Stimulated activated naive CD4-positive, alpha-beta T cell (primary cell): ENCODE measurements around the gene PRKRA.
"Not testable (repeated sequence)": the region's sequence is repeated elsewhere in the genome, so short reads cannot be mapped to it uniquely, and the experiment has no call there.

Source experiments
- DNase-seq, 6 experiments: peaks; one replicate each; lab custom pipeline; 2025; lab: John Stamatoyannopoulos, UW

Gene PRKRA

DNA sequence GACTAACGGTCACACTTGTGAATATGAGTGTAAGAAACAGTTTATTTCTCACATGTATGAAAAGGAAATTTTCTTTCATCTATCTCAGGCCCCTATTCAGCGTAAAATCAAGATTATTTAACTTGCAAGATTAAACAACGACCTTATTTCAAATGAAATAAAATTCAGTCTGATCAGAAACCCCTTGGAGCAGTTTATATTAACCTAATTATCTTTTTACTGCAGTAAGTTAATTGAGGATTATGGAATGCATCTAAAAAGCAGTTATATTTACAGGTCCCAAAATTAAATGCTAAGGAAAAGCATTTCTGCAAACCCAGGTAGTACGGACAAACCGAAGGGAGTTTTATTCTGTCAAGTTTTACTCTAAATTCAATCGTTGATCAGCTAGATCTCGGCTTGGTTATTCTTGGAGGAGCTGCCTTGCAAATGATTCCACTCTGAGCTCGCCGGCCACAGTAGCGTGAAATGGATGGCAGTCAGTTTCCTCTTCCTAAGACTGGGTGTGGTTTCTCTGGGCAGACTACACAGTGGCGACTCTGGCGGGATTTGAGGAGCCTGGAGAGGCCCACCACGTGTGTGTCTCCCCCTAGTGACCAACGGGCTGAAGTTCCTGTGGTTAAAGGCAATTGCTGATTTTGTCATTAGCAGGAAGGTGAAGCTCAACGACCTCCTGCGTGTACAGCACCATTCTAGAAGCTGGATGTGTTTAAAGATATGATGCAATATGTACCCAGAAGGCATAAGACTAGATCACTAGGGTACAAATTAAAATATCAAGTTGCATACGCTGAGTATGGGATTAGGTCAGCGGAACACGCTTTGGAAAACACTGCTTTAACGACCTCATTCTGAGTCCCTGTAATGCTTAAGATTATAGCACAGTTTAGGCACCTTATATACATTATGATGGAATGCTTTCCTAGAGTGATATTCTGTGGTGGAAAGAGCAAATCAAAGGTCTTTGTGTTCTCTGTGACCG, 36.4 kb downstream of the PRKRA start:
- peak; percentile 26 to 69 (median 53) for DNase-seq

DNA sequence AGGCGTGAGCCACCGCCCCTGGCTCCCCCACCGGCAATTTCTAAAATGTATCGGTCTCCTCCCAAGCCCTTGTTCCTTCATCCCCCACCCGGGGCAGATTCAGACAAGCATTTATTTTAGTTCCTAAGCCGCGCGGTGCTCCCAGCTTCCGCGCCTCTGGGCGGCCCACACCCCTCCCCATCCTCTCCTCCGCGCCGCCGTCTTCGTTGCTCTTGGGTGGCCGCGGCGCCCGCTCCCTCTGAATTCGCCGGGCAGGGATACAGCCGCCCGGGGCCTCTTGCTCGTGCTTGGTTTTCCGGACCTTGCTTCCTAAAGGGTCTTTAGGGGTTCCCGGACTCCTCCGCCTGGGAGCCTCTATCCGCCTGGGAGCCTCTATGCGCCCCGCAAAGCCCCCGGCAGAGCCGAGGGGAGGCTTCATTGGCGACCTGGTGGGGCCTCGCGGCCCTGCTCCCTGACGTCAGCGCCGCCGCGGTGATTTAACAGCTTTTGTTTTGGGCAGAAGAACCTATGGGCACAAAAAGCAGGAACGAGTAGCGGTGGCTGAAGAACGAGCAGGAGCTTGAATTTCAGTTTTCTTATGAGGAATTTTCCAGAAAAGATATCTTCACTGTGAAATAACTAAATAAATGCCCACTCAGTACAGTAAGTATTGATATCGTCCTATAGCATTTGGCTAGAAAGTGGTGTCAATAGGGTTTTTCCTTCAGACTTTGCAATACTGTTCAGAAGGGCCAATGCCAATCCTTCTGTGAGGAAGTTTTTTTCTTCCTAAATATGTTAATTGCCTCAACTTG, 37.3 kb downstream of the PRKRA start:
- peak; percentile 31 to 86 (median 68) for DNase-seq

DNA sequence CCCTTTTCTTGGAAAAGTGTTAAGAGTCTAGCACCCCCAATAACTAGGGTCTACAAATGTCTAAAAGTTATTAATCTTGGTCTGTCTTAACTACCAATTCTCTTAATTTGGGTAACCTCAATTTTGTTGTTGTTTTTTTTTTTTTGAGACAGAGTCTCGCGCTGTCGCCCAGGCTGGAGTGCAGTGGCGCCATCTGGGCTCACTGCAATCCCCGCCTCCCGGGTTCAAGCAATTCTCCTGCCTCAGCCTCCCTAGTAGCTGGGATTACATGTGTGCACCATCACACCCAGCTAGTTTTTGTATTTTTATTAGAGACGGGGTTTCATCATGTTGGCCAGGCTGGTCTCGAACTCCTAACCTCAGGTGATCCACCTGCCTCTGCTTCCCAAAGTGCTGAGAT, 38.5 kb downstream of the PRKRA start:
- DNase-seq, result not testable (repeated sequence)

DNA sequence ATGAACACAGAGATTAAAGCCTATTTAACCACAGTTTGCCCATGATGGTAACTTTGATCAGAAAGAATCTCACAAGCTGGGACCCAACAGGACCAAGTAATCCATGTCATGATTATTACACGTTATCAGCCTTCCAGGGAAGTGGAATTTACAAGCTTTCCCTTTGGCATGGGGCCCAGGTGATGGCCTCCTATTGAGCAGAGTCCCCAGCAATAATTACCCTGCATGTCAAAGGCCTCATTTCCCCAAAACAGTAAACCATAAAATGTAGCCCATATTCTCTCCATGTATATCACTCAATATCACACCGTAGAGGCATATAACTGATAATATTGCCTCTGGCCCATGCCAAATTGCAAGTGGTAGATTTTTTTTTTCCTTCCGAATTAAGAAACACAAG, 38.9 kb downstream of the PRKRA start:
- no peak for DNase-seq

DNA sequence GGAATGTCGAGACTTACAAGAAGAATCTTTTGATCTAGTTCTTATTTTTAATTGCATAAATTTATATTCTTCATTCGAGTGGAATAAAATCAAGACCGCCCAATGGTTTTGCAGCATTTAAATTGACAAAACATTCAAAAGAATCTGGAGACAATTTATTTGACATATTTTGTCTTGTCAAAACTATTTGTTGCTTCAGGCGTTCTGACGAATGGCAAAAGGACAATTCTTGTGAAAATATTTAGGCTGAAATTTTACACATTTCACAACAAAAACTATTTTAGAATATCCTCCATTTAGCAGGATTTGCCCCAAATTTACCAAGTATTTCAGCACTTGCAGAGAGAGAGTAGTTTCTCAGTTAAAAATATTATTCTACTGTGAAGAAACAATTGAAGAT, 41.7 kb downstream of the PRKRA start:
- no peak for DNase-seq

DNA sequence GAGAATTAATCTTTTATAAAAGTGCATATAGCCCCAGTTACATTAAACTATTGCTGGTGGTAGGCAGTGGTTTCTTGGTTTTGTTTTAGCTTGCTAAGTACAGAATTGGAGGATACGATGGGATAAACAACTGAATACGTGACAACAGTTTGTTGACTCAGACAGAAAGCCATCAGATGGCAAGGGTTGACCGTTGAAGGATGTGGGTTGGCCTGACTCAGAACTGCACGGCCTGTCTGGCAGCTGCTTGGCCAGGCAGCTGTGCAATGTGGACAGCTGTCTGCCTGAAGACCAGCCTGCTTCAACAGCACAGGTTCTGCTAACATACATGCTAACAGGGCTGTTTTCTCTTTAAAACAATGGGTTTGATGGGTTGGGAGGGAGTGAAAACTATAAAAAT, 46.6 kb downstream of the PRKRA start:
- no peak for DNase-seq

DNA sequence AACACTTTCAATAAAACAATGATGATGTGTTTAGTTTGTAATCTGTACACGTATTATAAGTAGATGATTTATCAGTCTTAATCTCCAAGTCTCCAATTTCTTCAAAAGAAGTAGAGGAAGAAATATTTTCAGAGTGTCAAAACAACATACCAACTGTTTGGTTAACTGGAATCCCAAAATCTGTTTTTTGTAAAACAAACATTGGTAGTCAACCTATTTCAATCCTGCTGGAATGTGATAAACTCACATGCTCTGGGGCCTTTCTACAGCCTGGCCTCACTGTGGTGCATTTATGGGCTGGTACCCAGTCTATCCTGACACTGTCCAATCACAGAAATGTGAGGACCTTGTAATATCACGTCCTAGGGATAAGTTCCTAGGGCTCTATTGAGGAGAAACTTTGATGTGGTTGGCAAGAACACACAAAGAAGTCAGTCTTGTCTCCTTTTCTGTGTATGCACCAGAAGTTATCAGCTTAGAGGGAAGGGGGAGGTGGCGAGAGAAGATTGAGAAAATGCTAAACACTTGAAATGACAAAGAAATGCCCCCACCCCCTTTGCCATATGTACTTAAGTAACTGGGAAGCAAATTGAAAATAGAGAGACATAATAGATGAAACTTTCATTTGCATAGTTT, 47.2 kb downstream of the PRKRA start:
- no peak for DNase-seq

DNA sequence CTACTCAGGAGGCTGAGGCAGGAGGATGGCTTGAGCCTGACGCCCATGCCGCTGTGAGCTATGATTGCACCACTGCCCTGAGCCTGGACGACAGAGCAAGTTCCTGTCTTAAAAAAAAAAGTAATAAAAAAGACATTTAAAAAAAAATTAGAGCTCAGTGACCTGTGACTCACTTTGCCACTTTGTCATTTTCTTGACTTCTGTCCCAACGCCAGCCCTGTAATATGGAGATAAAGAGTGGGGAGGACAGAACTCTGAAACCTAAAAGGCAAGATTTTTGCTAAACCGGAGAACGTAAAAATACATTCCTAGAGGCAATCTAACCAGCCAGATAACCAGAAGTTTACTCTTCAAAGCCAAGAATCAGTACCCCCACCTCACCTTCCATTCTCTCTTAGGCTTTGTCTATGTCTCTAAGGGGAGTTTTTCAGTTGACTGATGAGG, 49.0 kb downstream of the PRKRA start:
- no peak for DNase-seq

DNA sequence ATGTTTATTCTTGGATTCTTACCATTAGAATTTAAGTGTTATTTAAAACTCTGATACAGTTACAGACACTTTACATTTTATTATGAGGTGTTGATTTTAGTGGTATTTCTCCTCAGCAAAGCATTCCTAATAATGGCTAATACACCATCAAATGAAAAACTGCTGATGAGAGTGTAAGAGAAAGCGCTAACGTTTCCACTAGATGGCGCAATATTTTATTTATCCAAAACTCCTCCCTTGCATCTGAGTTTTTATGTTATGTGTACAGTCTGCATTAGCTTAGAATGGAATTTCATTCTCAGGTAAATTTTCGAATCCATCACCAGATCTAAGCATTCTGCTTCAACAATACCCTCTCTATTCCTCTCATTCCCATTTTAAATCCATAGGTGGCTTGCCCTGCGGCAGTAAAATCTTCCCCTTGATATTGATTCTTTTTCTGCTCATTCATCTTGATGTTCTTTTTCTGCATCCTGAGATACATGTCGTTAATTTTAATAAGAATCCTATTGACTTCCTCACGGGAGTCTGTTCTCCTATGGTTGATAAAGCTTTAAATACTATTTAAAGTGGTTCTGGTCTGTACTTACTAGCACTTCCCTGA, 53.9 kb downstream of the PRKRA start:
- peak in 3 of 6 experiments; percentile 8 to 36 (median 25) for DNase-seq

DNA sequence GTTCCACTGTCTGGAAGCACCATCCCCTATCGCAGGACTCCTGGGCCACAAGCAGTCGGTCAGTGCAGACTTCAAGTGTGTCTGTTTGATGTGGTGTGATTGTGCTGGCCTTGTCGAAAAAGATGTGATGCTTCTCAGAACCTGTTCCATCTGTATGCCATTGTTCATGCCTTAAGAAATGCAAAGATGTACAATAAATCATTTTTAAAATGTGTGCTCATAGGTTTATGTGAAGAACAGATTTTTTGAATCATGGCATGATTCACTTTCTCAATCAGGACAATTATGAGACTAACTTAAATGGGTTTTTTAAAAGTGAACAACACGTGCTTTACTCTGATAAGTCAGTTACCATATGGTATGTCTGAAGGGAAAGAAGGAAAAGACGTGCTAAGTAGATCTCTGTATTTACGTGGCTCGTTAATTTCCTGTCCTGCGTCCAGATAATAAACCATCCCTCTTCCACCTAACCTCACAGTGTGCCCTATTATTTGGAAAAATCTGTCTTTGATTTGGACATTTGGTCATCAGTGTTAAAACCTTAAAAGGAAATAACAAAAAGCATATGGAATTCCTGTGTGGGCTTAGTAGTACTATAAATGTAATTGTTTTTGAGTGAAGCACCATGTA, 54.9 kb downstream of the PRKRA start:
- no peak for DNase-seq

DNA sequence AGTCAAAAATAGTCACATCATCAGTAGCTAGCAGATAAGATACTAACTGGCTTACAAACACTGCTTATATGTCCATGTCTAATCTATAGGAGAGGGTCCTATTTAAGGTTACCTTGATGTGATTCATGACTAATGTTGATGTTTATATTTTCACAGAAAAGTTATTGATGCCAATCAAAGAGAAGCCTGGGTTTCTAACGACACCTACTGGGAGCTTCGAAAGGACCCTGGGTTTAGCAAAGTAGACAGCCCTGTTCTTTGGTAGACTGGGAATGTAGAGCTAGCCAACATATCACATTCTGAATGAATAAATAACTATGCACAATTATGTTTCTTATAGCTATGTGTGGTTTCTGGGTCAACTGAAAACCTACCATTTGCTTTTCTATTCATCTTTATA, 55.7 kb downstream of the PRKRA start:
- DNase-seq, result no peak

DNA sequence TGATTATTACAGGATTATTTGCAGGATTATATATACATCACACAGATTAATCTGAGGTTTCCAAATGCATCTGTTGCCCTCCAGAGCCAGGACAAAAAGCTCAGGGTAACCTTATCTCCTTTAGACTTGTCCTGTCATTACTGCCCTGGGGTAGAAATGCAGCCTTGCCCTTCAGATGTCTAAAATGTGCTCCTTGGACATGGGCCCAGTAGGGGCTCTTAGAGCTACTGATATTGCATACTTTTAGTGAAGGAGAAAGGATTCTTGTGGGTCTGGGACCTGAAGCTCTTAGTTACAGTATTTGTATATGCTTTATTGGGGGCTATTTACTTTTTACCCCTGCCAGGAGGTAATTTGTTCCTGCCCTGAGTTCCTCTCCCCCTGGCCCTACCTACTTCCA, 56.1 kb downstream of the PRKRA start:
- DNase-seq, result no peak

DNA sequence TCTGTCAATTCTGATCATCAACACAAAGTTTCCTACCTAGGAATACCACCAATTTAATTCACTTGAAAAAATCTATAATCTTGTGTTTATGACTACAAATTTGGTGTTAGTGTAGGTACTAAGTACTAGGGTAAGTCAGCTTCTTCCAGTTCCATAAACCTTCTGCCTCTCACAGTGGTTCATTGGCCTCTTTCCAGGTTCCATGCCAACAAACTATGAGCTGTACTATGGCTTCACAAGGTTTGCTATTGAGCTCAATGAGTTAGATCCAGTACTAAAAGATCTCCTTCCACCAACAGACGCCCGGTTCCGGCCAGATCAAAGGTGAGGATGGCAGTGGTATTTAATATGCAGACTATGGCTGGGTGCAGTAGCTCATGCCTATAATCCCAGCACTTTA, 58.8 kb downstream of the PRKRA start:
- DNase-seq, result no peak

DNA sequence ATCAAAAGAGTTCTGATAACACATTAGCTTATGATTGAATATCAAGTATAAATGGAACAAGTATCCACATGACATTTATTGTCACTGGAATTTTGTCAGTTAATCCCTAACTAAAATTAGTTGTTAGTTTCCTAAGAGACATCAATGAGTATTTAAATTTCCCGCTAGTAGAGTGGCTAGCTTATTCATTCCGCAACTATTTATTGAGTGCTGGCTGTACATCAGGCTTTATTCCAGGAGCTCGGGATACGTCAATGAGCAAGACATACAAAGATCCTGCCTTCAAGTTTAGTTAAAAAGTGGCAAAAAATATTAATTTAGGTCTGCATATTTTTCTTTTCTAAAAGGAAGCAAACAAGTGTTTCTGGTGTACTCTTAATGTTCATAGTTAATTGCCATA, 59.3 kb downstream of the PRKRA start:
- DNase-seq, result no peak

DNA sequence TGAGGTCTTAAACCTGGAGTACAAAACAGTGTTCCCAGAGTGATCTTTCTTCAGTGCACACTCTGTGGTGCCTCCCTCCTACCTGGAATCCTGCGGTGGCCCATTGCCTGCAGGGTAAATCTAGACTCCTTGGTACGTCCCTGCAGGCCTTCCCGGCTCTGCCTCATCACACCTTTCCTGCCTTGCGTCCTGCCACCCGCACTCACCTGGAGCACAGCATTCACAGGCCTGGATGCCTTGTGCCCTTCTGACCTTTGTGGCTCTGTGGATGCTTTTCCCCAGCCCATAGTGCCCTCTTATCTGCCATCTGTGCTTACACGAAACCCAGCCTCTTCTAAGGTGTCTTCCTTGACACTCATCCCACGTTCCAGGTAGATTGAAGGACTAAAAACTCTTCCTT, 62.7 kb downstream of the PRKRA start:
- no peak for DNase-seq

DNA sequence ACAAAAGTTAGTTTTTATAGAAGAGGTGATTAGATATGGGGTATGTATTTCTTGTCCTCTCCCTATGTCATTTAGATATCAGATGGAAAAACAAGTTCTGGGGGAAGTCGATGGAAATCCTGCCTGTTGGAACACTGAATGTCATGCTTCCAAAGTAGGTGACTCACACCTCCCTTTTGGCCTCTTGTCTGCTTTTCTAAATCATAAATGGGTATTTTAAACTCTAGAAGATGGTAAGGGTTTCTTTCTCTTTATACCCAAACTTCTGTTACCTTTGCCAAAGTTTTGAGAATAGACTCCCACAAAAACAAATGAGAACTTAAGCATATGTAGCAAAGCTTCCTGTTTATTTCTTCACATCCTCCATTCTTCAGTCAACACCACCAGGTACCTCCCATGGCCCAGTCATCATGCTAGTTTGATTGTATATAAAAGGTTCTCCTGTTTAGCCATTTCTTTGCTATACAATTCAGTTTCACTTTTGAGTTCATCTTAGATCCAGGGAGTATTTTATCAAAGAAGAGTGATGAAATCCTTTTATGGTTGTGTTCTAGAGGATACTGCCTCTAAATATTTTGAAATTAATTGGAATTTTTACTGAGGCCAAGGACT, 63.9 kb downstream of the PRKRA start:
- no peak for DNase-seq

DNA sequence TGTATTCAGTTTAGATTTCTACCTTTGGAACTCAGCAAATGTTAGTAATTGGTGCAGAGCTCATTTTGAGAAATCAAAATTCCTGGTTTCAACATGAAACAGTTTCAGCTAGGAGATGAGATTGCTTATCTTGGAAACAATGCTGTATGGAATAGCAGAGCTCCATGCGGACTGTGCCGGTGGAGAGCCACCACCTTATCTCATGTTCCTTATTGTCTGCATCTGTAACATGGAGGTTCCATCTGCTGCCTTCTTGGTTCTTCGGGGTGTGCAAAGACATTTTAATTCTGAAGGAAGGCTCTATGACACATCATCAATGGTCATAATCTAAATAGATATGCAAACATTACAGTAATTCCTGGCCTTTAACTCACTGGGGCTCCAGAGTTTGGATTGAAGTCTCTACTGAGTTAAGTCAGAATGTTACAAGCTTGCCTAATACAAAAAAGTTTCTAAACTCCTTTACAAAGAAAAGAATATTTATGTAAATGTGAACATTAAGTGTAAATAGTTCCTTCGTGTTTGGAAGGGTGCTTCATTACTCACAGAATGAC, 65.3 kb downstream of the PRKRA start:
- DNase-seq, result no peak

DNA sequence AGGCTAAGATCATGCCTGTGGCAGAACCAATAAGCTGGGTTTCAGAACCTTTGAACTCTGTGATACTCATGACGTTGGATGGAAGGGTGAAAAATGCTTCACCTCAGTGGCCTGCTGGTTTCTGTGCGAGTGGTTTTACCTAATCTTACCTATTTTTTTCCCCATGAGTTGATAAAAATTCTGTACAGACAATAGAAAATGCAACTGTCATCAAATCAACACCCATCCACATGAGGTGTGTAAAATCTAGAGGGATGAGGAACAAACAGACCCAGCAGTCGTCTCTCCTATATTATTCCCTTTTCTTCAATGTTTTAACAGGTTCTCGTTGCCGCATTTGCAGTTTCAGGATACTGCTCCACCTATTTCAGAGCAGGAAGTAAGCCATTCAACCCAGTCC, 67.3 kb downstream of the PRKRA start:
- no peak for DNase-seq
